Measurements from ENCODE around the gene NDRG3. TPM values are rescaled to one million over a fixed set of nuclear protein-coding genes. Genes with fewer than 3 reads are reported as not detected.

The NDRG3 gene
- total RNA-seq, 1 experiment from 2014 or later = 23.6 TPM

GRCh38 chr20:36752582-36752981 lies 6.7 kb upstream of the NDRG3 start:
- Mint-ChIP-seq H3K36me3 (ENCODE audit: insufficient read depth in 1 of 3, low read depth in 3 of 3) (peaks cover 25 to 67% (median 55%) of the 10 kb centered on the region in 3 experiments), H3K27me3 (ENCODE audit: low read depth) (no peaks in the 10 kb centered on the region; the same call in 1 of the 2 replicates), H3K4me3 (no peak overlapping the region), H3K27ac (no peak overlapping the region), H3K4me1 (no peaks in the 10 kb centered on the region), H3K9me3 (no peaks in the 10 kb centered on the region)
- Histone ChIP-seq H3K56ac (ENCODE audit: insufficient read length, low read depth, low read length) (no peak overlapping the region), H3K79me1 (ENCODE audit: insufficient read depth, low read depth, low read length, poor library complexity, severe bottlenecking) (no peaks in the 10 kb centered on the region), H3K27ac (ENCODE audit: insufficient read length, low read depth, low read length) (no peak overlapping the region), H3K14ac (ENCODE audit: insufficient read depth, low read length) (no peak overlapping the region), H3K23me2 (ENCODE audit: insufficient read length, low read depth, low read length, poor library complexity, severe bottlenecking) (peaks cover 2% of the 10 kb centered on the region), H3K27me3 (ENCODE audit: insufficient read depth, low read length) (no peaks in the 10 kb centered on the region), H3K79me2 (ENCODE audit: insufficient read depth, low read length) (no peaks in the 10 kb centered on the region), H4K20me1 (ENCODE audit: control insufficient read depth, insufficient read depth, insufficient read length) (no peaks in the 10 kb centered on the region), H3K23ac (ENCODE audit: insufficient read length, low read depth, low read length) (no peak overlapping the region), H2BK120ac (ENCODE audit: low read depth, low read length, poor library complexity, severe bottlenecking) (no peak overlapping the region), H4K8ac (replicated peaks; ENCODE audit: insufficient read length, low read depth, low read length) (no peak overlapping the region), H3K9me3 (ENCODE audit: control insufficient read depth, low read depth, low read length) (no peaks in the 10 kb centered on the region), H3T11ph (ENCODE audit: low read length) (no peak overlapping the region), H3K18ac (ENCODE audit: insufficient read length, low read depth, low read length) (no peak overlapping the region), H4K5ac (ENCODE audit: insufficient read length, low read depth, low read length) (no peak overlapping the region), H3K4me2 (ENCODE audit: insufficient read depth, insufficient read length, low read length) (no peak overlapping the region), H2BK12ac (ENCODE audit: insufficient read length, low read depth, low read length) (no peak overlapping the region), H2BK15ac (ENCODE audit: low read depth, low read length) (no peak overlapping the region), H2BK20ac (ENCODE audit: low read depth, low read length, poor library complexity, severe bottlenecking) (no peak overlapping the region), H3K9ac (ENCODE audit: extremely low read depth, insufficient read length, low read length) (no peak overlapping the region), H4K91ac (ENCODE audit: insufficient read length, low read depth, low read length) (no peak overlapping the region), H2BK5ac (ENCODE audit: insufficient read length, low read length) (no peak overlapping the region), H3K4me1 (ENCODE audit: insufficient read depth, low read length) (no peaks in the 10 kb centered on the region), H2AK5ac (ENCODE audit: insufficient read length, low read length) (no peak overlapping the region), H2AFZ (ENCODE audit: low read length) (no peak overlapping the region), H3K4ac (ENCODE audit: low read depth, low read length) (no peak overlapping the region)
- no CpG with 5 or more reads among the region's 5 CpGs for WGBS (ENCODE audit: extremely low coverage, insufficient read length, low lambda C conversion rate)
- TF ChIP-seq CTCF (conservative IDR thresholded peaks at IDR 0.05) = no peak
- no peak for DNase-seq
